Measurements from ENCODE around the gene SLC16A1. TPM values are rescaled to one million over a fixed set of nuclear protein-coding genes. Genes with fewer than 3 reads are reported as not detected.

The SLC16A1 gene, protein sequence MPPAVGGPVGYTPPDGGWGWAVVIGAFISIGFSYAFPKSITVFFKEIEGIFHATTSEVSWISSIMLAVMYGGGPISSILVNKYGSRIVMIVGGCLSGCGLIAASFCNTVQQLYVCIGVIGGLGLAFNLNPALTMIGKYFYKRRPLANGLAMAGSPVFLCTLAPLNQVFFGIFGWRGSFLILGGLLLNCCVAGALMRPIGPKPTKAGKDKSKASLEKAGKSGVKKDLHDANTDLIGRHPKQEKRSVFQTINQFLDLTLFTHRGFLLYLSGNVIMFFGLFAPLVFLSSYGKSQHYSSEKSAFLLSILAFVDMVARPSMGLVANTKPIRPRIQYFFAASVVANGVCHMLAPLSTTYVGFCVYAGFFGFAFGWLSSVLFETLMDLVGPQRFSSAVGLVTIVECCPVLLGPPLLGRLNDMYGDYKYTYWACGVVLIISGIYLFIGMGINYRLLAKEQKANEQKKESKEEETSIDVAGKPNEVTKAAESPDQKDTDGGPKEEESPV
- total RNA-seq (10 to 100 TPM; 14.5 to 14.7 TPM), polyA plus RNA-seq (ENCODE audit: insufficient read length in 6 of 6) (10 to 100 TPM; 29.1 to 33.0 (median 29.9) TPM)
- long read RNA-seq, donor 1, partial matches to known transcripts, result 0 of 2 reads
- long read RNA-seq, donor 1, other reads (novel, unspliced or antisense), result 0 of 2 reads
- long read RNA-seq, donor 2, partial matches to known transcripts, result 0 of 5 reads
- long read RNA-seq, donor 2, other reads (novel, unspliced or antisense), result 0 of 5 reads
- long read RNA-seq, donor 3, partial matches to known transcripts, result 0 of 3 reads
- long read RNA-seq, donor 3, other reads (novel, unspliced or antisense), result 0 of 3 reads
- long read RNA-seq, donor 4, partial matches to known transcripts, result 0 of 1 reads
- long read RNA-seq, donor 4, other reads (novel, unspliced or antisense), result 0 of 1 reads
- long read RNA-seq, donor 5, partial matches to known transcripts, result 0 of 4 reads
- long read RNA-seq, donor 5, other reads (novel, unspliced or antisense), result 0 of 4 reads
- long read RNA-seq, donor 6, transcript SLC16A1-201 (5 exons, 3,910 nt), result major isoform, 6 of 7 reads
- long read RNA-seq, donor 6, partial matches to known transcripts, result 0 of 7 reads
- long read RNA-seq, donor 6, other reads (novel, unspliced or antisense), result 0 of 7 reads
- long read RNA-seq, donor 7, partial matches to known transcripts, result 0 of 2 reads
- long read RNA-seq, donor 7, other reads (novel, unspliced or antisense), result 0 of 2 reads
- long read RNA-seq, donor 8, partial matches to known transcripts, result 5 of 5 reads
- long read RNA-seq, donor 8, other reads (novel, unspliced or antisense), result 0 of 5 reads
- long read RNA-seq, donor 9, result 0 reads
- long read RNA-seq, donor 10, result 0 reads
- long read RNA-seq, donor 11, transcript SLC16A1-201 (5 exons, 3,910 nt), result major isoform, 9 of 9 reads
- long read RNA-seq, donor 11, partial matches to known transcripts, result 0 of 9 reads
- long read RNA-seq, donor 11, other reads (novel, unspliced or antisense), result 0 of 9 reads
- long read RNA-seq, donor 12, partial matches to known transcripts, result 0 of 4 reads
- long read RNA-seq, donor 12, other reads (novel, unspliced or antisense), result 0 of 4 reads

- Histone ChIP-seq H3K36me3 (no peaks in the 10 kb centered on the region), H3K27ac (peak within 1 kb of the TSS; percentile 86), H3K4me1 (peaks cover 6 to 23% of the 10 kb centered on the region in 2 donors), H3K27me3 (peaks cover 0 to 28% of the 10 kb centered on the region in 2 donors), H3K9me3 (no peaks in the 10 kb centered on the region), H3K4me3 (peak within 1 kb of the TSS; percentile 66 to 69)
- DNase-seq (peak; percentile 91 to 95 (median 94)), ATAC-seq (peak; percentile 97)
- TF ChIP-seq, protein P1, sequence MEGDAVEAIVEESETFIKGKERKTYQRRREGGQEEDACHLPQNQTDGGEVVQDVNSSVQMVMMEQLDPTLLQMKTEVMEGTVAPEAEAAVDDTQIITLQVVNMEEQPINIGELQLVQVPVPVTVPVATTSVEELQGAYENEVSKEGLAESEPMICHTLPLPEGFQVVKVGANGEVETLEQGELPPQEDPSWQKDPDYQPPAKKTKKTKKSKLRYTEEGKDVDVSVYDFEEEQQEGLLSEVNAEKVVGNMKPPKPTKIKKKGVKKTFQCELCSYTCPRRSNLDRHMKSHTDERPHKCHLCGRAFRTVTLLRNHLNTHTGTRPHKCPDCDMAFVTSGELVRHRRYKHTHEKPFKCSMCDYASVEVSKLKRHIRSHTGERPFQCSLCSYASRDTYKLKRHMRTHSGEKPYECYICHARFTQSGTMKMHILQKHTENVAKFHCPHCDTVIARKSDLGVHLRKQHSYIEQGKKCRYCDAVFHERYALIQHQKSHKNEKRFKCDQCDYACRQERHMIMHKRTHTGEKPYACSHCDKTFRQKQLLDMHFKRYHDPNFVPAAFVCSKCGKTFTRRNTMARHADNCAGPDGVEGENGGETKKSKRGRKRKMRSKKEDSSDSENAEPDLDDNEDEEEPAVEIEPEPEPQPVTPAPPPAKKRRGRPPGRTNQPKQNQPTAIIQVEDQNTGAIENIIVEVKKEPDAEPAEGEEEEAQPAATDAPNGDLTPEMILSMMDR (IDR thresholded peaks at IDR 0.05), result no peak
- intact Hi-C loops (cut with DNase I), result no loop called here
Observed at GRCh38 chr1:112955773-112956543, at the start of gene SLC16A1. Gene SLC16A1 (minus strand): TSS chr1:112956196. CDS start chr1:112929308, 26,888 bp downstream.

DNA sequence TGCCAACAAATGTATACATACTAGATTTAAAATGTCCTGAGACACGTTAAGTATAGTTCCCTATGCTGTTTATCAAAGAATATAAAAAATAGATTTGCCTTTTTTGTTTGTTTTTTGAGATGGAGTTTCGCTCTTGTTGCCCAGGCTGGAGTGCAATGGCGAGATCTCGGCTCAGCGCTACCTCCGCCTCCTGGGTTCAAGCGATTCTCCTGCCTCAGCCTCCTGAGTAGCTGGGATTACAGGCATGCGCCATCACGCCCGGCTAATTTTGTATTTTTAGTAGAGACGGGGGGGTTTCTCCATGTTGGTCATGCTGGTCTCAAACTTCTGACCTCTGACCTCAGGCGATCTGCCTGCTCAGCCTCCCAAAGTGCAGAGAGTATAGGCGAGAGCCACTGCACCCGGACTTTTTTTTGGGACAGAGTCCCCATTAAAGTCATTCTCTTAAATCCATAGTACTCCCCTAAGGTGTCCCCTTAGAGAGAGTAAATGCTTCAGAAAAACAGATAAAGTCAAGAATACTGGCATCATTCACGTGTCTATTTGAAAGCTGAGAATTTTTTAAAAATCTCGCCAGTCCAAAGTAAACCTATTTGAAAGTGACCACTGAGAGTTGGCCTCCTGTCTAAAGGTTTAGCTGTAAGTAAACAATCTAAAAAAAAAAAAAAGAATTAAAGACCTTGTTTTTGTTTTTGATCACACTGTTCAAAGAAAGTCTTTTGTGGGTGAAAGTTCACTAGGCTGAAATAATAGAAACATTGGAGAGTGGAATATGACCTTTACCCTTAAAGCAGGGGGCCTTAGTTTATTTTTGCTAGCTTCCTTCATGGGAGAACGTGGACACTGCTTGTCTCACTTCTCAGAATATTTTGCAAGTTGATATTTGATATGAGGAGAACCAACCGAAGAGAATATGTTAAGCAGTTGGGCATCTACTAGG lies 48.0 kb upstream of the SLC16A1 start:
- no peaks in the 10 kb centered on the region for H3K9me3 ChIP-seq
- H3K27ac ChIP-seq, result no peak overlapping the region
- no peaks in the 10 kb centered on the region for H3K4me1 ChIP-seq
- H3K36me3 ChIP-seq, result no peaks in the 10 kb centered on the region
- DNase-seq, result no peak
- no peaks in the 10 kb centered on the region for H3K27me3 ChIP-seq
- intact Hi-C loops (cut with DNase I), result no loop called here
- ATAC-seq, result no peak
- TF ChIP-seq, protein P1 (IDR thresholded peaks at IDR 0.05), result no peak
- H3K4me3 ChIP-seq, result no peak overlapping the region

DNA sequence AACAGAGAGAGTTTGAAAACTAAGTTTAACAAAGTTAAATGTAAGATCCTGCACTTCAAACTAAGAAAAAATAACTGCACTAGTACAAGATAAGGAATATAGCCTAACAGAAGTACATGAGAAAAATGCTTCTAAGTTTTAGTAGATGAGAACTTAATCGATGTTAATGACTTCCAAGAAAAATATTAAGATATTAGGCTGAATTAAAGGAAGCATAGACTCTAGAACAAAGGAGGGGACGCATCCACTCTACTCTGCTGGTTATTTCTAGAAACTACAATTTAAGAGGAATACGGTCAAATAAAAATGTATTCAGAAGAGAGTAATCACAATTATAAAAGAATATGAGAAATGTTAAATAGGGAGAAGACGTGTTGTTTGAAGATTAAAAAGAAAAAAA lies 46.3 kb upstream of the SLC16A1 start:
- Histone ChIP-seq H3K9me3 (no peaks in the 10 kb centered on the region), H3K36me3 (no peaks in the 10 kb centered on the region), H3K27me3 (no peaks in the 10 kb centered on the region), H3K4me3 (no peak overlapping the region), H3K27ac (no peak overlapping the region), H3K4me1 (no peaks in the 10 kb centered on the region)
- TF ChIP-seq, protein P1 (IDR thresholded peaks at IDR 0.05), result no peak
- DNase-seq, result no peak
- intact Hi-C loops (cut with DNase I), result no loop called here
- no peak for ATAC-seq
